Testis (tissue), 5 donors: Measurements from ENCODE around the gene HDAC7. TPM values are rescaled to one million over a fixed set of nuclear protein-coding genes. Genes with fewer than 3 reads are reported as not detected.

Source experiments
- DNase-seq: peaks from one replicate; pipeline ENCODE4 v3.0.0-alpha.2; 2019
- H3K27ac ChIP-seq, 2 donors: fragments of 200-600 bp; sonication (generic); one replicate each; pipeline ENCODE4 v1.5.1; 2019
- H3K27me3 ChIP-seq: fragments of 200-600 bp; sonication (generic); one replicate; pipeline ENCODE4 v1.5.1; 2019
- H3K36me3 ChIP-seq: fragments of 200-600 bp; sonication (generic); one replicate; pipeline ENCODE4 v1.5.1; 2017; ENCODE audit warnings: low read depth; ENCODE audit errors: missing control alignments
- H3K4me1 ChIP-seq: fragments of 200-600 bp; sonication (generic); one replicate; pipeline ENCODE4 v1.5.1; 2019
- H3K4me3 ChIP-seq, 2 donors: fragments of 200-600 bp; sonication (generic); one replicate each; pipeline ENCODE4 v1.5.1; 2017 to 2019
- H3K9me3 ChIP-seq: fragments of 200-600 bp; sonication (generic); one replicate; pipeline ENCODE4 v1.5.1; 2017
- CTCF ChIP-seq, 3 experiments: fragments of 450-650 bp in 2 of 3; fragments of 200-600 bp in 1 of 3; sonication (generic) in 1 of 3; IDR thresholded peaks; one replicate each; pipeline ENCODE4 v1.5.1; 2016 to 2019; ENCODE audit warnings: antibody characterized with exemption in 3 of 3, mild to moderate bottlenecking in 2 of 3, moderate library complexity in 1 of 3
- POLR2A ChIP-seq: fragments of 450-650 bp; IDR thresholded peaks from one replicate; pipeline ENCODE4 v1.6.1; 2017; ENCODE audit warnings: antibody characterized with exemption, mild to moderate bottlenecking, moderate library complexity
- WGBS, 2 donors: methylation state at CpG; one replicate each; pipeline ENCODE4 v1.1.5; 2018; 5-methylcytosine and 5-hydroxymethylcytosine counted together
- intact Hi-C: fragments of 100-400 bp; cut with DNase I; formaldehyde crosslinking; loops from one replicate; pipeline ENCODE4 v1.15.1; 2023; ENCODE audit warnings: low total_unique reads
- long read RNA-seq, 2 donors: transcript quantifications; one replicate each; lab custom pipeline, GENCODE V29; 2026
- polyA plus RNA-seq: library from polyadenylated mRNA; stranded (reverse); fragments of 350-450 nt; fragmentation: Illumina TruSeq; extraction: RNeasy Lipid Tissue Mini Kit (QIAGEN cat#74804); gene quantifications from one replicate; pipeline ENCODE4 v1.2.3, GENCODE V29; 2014; ENCODE audit warnings: low read depth, low replicate concordance; ENCODE audit not compliant: insufficient read depth
- total RNA-seq, 2 donors: library from RNA; depleted of rRNA; stranded (reverse); fragments of >200 nt; gene quantifications; one replicate each; pipeline ENCODE4 v1.2.3, GENCODE V29; 2016

HDAC7 gene
- 10 to 100 TPM; 39.9 to 70.0 TPM for total RNA-seq
- polyA plus RNA-seq: 28.2 TPM
- long read RNA-seq, donor 1, full-length matches to known transcripts: 4 of 9 reads
- long read RNA-seq, donor 1, partial matches to known transcripts: 5 of 9 reads
- long read RNA-seq, donor 1, other reads (novel, unspliced or antisense): 0 of 9 reads
- long read RNA-seq, donor 2, full-length matches to known transcripts: 2 of 2 reads
- long read RNA-seq, donor 2, partial matches to known transcripts: 0 of 2 reads
- long read RNA-seq, donor 2, other reads (novel, unspliced or antisense): 0 of 2 reads

GRCh38 chr12:47819896-47820630, at the start of gene HDAC7:
Gene HDAC7 (minus strand): TSS chr12:47819903. CDS start chr12:47819785, 118 bp downstream.
- WGBS, 2 donors: 1 to 2% methylated on average over 20 to 58 of the region's 58 CpGs
- Histone ChIP-seq H3K4me1 (peaks cover 51% of the 10 kb centered on the region), H3K9me3 (no peaks in the 10 kb centered on the region), H3K4me3 (peak within 1 kb of the TSS; percentile 72 to 78), H3K27ac (peak within 1 kb of the TSS; percentile 89 to 96), H3K27me3 (no peaks in the 10 kb centered on the region), H3K36me3 (no peaks in the 10 kb centered on the region)
- intact Hi-C loops: no loop called here
- peak; percentile 89 for DNase-seq
- TF ChIP-seq POLR2A (no peak), CTCF (IDR thresholded peaks at IDR 0.05) (no peak)

GRCh38 chr12:47868552-47869031, 48.9 kb upstream of the HDAC7 start:
- intact Hi-C loops: no loop called here
- no peak for DNase-seq
- H3K27me3 ChIP-seq: no peaks in the 10 kb centered on the region
- 80 to 85% methylated on average over 8 of the region's 8 CpGs for WGBS, 2 donors
- TF ChIP-seq POLR2A: no peak
- no peak for TF ChIP-seq CTCF (IDR thresholded peaks at IDR 0.05)
- no peaks in the 10 kb centered on the region for H3K4me1 ChIP-seq
- H3K36me3 ChIP-seq: no peaks in the 10 kb centered on the region
- H3K4me3 ChIP-seq: no peak overlapping the region
- H3K9me3 ChIP-seq: no peaks in the 10 kb centered on the region
- no peak overlapping the region for H3K27ac ChIP-seq

GRCh38 chr12:47868041-47868440, 48.3 kb upstream of the HDAC7 start:
- DNase-seq: no peak
- 94 to 96% methylated on average over 2 of the region's 2 CpGs for WGBS, 2 donors
- H3K36me3 ChIP-seq: no peaks in the 10 kb centered on the region
- no peaks in the 10 kb centered on the region for H3K27me3 ChIP-seq
- no peak overlapping the region for H3K27ac ChIP-seq
- no peak overlapping the region for H3K4me3 ChIP-seq
- H3K4me1 ChIP-seq: no peaks in the 10 kb centered on the region
- intact Hi-C loops: no loop called here
- no peaks in the 10 kb centered on the region for H3K9me3 ChIP-seq
- TF ChIP-seq CTCF (IDR thresholded peaks at IDR 0.05) (no peak), POLR2A (no peak)

GRCh38 chr12:47867495-47867941, 47.8 kb upstream of the HDAC7 start:
- no peaks in the 10 kb centered on the region for H3K27me3 ChIP-seq
- TF ChIP-seq POLR2A: no peak
- no peak for TF ChIP-seq CTCF (IDR thresholded peaks at IDR 0.05)
- WGBS, 2 donors: 88% methylated on average over 4 of the region's 4 CpGs

More at GRCh38 chr12:47867495-47867941, 47.8 kb upstream of the HDAC7 start:
- H3K4me1 ChIP-seq: no peaks in the 10 kb centered on the region
- intact Hi-C loops: no loop called here
- H3K4me3 ChIP-seq: no peak overlapping the region
- no peak for DNase-seq
- H3K36me3 ChIP-seq: no peaks in the 10 kb centered on the region
- no peaks in the 10 kb centered on the region for H3K9me3 ChIP-seq
- H3K27ac ChIP-seq: no peak overlapping the region
